ENCODE results near the gene GNAT3. TPM values are rescaled to one million over a fixed set of nuclear protein-coding genes. Genes with fewer than 3 reads are reported as not detected.

Gene GNAT3
- total and polyA plus RNA-seq, 2 donors (not counting 3 experiments of a cell fraction or from before 2014, with no cell fraction given) = not detected

- CTCF ChIA-PET = interaction anchor here (0.9 kb wide), 1 partner anchor 17 kb away, joined by 3 read pairs; no protein-coding TSS in a partner anchor
- TF ChIP-seq EZH2 (IDR thresholded peaks at IDR 0.05; ENCODE audit: borderline replicate concordance, low read depth, low read length, severe bottlenecking) (no peak), CTCF (IDR thresholded peaks at IDR 0.05; ENCODE audit: extremely low read depth in 1 of 2, insufficient read depth in 1 of 2, low read depth in 1 of 2, low read length in 2 of 2) (no peak), POLR2AphosphoS5 (IDR thresholded peaks at IDR 0.05; ENCODE audit: insufficient read depth, low read depth, low read length) (no peak), JUN (IDR thresholded peaks at IDR 0.05; ENCODE audit: borderline replicate concordance, insufficient read depth, insufficient read length, low read depth) (no peak), FOS (IDR thresholded peaks at IDR 0.05; ENCODE audit: borderline replicate concordance, insufficient read depth, low read length) (no peak), POLR2A (IDR thresholded peaks at IDR 0.05; ENCODE audit: low read depth, low read length) (no peak), MYC (IDR thresholded peaks at IDR 0.05; ENCODE audit: low read depth, low read length) (no peak), MAX (IDR thresholded peaks at IDR 0.05; ENCODE audit: insufficient read depth, insufficient read length) (no peak), GATA2 (IDR thresholded peaks at IDR 0.05; ENCODE audit: insufficient read depth, insufficient read length, low read depth, low read length) (no peak)
- intact Hi-C loops (cut with micrococcal nuclease) (no loop called here), dilution Hi-C loops (cut with MboI; ENCODE audit: extremely low pct_ligation_motif_present, low sequenced_read_pairs) (no loop called here)
- Histone ChIP-seq H3K36me3 (ENCODE audit: control insufficient read depth in 2 of 2, extremely low read depth in 1 of 2, insufficient read depth in 2 of 2, low read length in 2 of 2) (no peaks in the 10 kb centered on the region), H3K9ac (replicated peaks; ENCODE audit: extremely low read depth, insufficient read depth, low read length) (no peak overlapping the region), H3K79me2 (ENCODE audit: control insufficient read depth, insufficient read depth, low read length) (no peaks in the 10 kb centered on the region), H3K4me2 (ENCODE audit: insufficient read depth, low read length) (no peak overlapping the region), H3K27me3 (ENCODE audit: control insufficient read depth in 2 of 2, insufficient read depth in 2 of 2, low read length in 2 of 2) (no peaks in the 10 kb centered on the region), H3K9me3 (replicated peaks; ENCODE audit: control insufficient read depth, insufficient read depth, low read length) (no peaks in the 10 kb centered on the region), H3K9me1 (replicated peaks; ENCODE audit: control insufficient read depth, extremely low read depth, insufficient read depth, low read length) (no peaks in the 10 kb centered on the region), H3K4me3 (replicated peaks in 1 of 3; ENCODE audit: insufficient read depth in 1 of 3, low read depth in 1 of 3, low read length in 3 of 3) (no peak overlapping the region), H4K20me1 (replicated peaks; ENCODE audit: control insufficient read depth, extremely low read depth, insufficient read depth, low read length) (no peaks in the 10 kb centered on the region), H3K4me1 (ENCODE audit: control insufficient read depth, extremely low read depth, insufficient read depth, low read length) (no peaks in the 10 kb centered on the region), H3K27ac (ENCODE audit: insufficient read depth, low read depth, low read length) (no peak overlapping the region), H2AFZ (ENCODE audit: low read depth, low read length) (no peak overlapping the region)
- POLR2A ChIA-PET = no interaction called here
- no TSS peak for BruUV-seq (replicated peaks)
- DNase-seq (ENCODE audit: low read depth, low spot score) = no peak
- FAIRE-seq = no peak
These were observed 17.5 kb upstream of the GNAT3 start for GRCh38 chr7:80529362-80529761.

All from endothelial cell of umbilical vein (primary cell).